MM.1S (cell line): Measurements from ENCODE around the gene GHITM.

ENCODE experiments used
- CTCF ChIP-seq: fragments of 300-600 bp; sonication (generic); IDR thresholded peaks from 2 replicates; pipeline ENCODE4 v1.5.1; 2016; ENCODE audit warnings: antibody characterized with exemption, low read length, mixed read lengths
- EZH2 ChIP-seq: fragments of 300-600 bp; sonication (generic); optimal IDR thresholded peaks from 2 replicates; pipeline ENCODE3; 2017; ENCODE audit warnings: low read depth, mild to moderate bottlenecking, antibody characterized with exemption, low read length, mixed read lengths

- TF ChIP-seq CTCF: no peak
- no peak for TF ChIP-seq EZH2
These were observed 39.9 kb downstream of the GHITM start for GRCh38 chr10:84179059-84179710.
